ENCODE results near the gene LUC7L2.
A peak's percentile ranks its signal among the peaks of the same experiment; 100 is the strongest.
"Not testable (repeated sequence)": the region's sequence is repeated elsewhere in the genome, so short reads cannot be mapped to it uniquely, and the experiment has no call there.

The LUC7L2 gene, protein sequence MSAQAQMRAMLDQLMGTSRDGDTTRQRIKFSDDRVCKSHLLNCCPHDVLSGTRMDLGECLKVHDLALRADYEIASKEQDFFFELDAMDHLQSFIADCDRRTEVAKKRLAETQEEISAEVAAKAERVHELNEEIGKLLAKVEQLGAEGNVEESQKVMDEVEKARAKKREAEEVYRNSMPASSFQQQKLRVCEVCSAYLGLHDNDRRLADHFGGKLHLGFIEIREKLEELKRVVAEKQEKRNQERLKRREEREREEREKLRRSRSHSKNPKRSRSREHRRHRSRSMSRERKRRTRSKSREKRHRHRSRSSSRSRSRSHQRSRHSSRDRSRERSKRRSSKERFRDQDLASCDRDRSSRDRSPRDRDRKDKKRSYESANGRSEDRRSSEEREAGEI

DNA sequence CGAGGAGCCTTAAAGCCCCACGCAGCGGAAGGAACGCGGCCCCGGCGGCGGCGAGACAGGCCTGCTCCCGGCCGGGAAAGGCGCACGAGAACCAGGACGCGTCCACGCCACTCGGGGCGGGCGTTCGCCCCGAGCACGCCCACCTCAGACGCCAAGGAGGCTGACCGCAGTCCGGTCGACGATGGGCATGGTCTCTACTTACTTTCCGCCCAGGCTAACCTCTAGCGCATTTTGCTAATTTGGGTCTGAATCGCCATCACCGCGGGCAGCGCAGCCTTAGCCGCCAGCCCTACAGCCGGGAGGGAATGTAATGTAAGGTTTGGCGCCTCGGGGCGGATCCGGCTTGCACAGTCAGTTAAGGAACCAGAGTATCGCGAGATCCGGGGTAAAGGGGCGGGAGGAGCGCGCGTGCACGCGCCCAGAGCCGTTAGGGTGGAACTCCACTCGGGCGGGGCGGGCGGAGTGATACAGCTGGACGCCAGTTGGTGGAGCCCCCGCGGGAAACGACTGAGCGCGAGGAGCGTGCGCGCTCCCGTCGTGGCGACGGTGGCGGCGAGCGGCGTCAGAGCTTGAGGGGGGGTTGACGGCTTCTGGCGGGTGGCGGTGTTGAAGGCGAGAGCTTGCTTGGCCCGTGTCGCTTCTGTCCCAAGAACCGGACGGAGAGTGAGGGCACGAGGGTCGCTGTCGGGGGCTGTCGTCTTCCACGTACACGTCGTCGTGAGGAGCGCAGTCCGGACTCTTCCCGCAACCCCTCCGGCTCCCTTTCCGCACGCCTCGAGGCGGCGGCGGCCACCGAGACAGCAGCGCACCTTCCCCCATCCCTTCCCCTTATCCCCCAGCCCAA lies at the start of gene LUC7L2:
TSS of gene LUC7L2 (plus strand) at position 529 of the 844 bp plus-strand sequence. CDS start 368 bp downstream, outside the sequence.
- DNase-seq (ENCODE audit: low spot score), result peak; percentile 99

DNA sequence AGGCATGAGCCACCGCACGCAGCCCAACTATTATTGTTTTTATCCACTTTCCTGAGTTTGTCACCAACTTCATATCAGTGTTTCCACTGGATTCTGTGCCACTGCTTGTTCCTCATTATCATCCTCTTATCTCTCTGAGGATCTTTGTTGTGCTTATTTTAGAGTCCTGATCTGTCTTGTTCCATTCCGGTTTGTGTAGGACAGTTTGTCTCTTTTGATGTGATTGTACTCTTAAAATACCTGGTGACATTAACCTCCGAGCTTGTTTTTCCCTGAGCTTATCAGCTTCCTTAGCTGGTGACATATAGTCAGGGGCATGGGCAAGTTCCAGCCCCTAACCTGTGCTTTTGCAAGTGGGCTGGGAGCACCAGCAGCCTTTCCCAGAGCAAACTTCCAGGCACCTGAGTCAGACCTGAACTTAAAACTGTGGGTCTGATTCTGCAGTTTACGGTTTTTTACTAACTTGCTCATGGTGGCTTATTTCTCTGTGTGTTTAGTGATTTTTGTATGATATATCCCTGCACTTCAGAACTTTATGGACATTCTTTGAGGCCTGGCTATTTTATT lies 41.7 kb upstream of the LUC7L2 start:
- DNase-seq (ENCODE audit: low spot score), result no peak

DNA sequence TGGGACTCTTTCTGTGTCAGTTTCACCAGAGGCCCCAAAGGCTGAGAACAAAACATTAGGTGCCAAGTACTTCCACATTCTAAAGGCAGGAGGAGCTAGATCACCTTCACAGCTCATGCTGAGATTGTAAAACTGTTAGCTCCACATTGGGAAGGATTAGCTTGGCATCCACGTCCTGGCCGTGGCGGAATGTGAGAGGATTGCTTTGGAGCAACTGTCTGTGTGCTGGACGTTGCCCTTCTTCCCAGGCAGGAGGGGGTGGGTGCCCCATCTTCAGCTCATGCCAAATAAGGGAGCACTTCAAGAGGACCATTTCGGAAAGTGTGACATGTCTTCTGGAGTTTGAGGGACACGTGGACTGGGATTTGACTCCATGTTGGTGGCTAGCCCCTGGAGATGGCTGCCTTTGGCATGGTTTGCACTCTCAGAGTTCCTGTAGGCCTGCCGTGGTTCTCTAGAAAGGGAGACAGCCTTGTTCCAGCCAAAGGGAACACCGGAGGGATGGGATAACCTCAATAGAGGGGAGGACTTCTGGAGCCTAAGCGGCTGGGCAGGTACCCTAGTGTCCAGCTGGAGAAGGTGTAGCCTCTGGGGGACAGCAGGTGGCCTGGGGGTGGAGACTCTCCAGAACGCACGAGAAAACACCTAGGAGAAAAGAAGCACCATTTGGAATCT lies 38.5 kb upstream of the LUC7L2 start:
- no peak for DNase-seq (ENCODE audit: low spot score)

DNA sequence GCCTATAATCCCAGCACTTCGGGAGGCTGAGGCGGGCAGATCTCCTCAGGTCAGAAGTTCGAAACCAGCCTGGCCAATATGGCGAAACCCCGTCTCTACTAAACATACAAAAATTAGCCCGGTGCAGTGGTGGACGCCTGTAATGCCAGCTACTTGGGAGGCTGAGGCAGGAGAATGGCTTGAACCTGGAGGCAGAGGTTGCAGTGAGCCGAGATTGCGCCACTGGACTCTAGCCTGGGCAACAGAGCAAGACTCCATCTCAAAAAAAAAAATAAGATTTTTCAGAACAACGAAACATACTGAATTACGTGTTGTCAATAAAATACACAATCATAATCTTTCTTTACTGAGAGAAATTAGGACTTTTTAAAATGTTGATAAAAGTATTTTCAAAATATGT lies 35.0 kb upstream of the LUC7L2 start:
- DNase-seq (ENCODE audit: low spot score), result not testable (repeated sequence)

DNA sequence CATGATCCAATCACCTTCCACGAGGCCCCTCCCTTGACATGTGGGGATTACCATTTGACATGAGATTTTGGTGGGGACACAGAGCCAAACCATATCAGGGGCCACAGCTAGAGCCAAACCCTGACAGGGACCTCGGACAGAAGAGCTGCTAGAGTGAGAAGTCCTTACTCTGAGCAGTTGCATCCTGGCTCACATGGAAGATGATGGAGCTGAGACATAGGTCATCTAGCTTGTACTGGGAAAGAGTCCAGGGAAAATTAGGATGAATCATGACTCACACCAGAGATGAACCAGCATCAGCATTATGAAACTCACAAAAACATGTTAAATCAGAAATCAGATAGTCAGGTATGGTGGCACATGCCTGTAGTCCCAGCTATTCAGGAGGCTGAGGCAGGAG lies 31.3 kb upstream of the LUC7L2 start:
- no peak for DNase-seq (ENCODE audit: low spot score)

DNA sequence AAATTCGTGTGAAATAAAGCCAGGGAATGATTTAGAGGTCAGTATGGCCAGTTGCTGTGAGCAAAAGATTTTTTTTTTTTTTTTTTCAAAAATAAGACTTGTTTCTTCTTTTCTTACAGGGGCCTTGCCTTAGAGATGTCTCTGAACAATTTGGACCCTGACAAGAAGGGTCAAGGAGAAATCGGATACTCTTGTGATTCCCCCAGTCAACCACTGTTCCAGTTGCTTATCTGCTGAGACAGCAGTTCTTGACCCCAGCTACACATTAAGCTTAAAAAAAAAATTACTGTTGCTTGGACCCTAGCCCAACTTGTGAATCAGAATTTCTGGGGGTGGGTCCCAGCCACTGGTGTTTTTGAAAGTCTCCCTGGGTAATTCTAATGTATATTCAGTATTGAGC lies 30.6 kb upstream of the LUC7L2 start:
- DNase-seq (ENCODE audit: low spot score), result no peak

DNA sequence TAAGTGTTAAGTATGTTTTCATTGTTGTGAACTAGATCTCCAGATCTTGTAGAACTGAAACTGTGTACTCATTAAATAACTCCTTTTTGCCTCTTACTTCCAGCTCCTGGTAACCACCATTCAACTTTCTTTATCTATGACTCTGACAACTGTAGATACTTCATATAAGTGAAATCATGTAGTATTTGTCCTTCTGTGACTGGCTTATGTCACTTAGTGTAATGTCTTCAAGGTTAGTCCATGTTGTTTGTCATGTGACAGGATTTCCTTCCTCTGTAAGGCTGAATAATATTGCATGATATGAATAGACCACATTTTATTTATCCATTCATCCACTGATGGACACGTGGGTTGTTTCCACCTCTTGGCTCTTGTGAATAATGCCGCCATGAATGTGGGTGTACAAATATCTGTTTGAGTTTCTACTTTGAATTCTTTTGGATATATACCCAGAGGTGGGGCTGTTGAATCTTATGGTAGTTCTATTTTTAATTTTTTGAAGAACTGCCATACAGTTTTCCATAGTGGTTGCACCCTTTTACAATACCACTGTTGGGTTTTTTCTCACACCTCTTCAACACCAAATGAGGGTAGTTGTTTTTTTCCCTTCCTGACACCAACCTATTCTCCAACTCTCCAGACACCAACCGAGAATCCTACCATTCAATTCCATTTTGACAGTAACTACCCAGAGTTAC lies 29.2 kb upstream of the LUC7L2 start:
- no peak for DNase-seq (ENCODE audit: low spot score)

DNA sequence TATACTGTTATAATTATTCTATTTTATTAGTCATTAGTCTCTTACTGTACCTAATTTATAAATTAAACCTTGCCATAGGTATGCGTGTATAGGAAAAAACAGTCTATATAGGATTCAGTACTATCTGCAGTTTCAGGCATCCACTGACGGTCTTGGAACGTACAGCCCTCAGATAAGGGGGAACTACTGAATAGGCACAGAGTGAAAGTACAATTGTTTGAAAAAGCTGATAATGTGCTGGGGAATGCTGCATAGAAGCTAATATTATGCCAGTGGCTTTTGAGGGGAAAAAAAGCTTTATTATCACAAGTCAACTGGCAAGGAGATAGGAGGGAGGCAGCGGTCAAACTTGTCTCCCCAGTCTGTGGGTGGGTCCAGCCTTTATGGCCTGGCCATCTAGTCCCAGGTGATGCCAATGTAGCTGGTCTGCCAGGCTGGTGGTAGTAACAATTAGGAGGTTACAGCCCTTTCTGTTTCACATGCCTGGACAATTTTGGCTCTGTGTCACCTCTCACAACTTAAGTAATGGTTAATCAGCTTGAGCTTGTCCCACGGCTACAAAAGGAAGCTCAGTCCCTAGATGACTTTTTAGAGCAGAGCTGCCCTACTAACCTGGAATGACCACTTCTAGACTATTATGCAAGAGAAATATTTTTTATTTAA lies 26.9 kb upstream of the LUC7L2 start:
- no peak for DNase-seq (ENCODE audit: low spot score)

DNA sequence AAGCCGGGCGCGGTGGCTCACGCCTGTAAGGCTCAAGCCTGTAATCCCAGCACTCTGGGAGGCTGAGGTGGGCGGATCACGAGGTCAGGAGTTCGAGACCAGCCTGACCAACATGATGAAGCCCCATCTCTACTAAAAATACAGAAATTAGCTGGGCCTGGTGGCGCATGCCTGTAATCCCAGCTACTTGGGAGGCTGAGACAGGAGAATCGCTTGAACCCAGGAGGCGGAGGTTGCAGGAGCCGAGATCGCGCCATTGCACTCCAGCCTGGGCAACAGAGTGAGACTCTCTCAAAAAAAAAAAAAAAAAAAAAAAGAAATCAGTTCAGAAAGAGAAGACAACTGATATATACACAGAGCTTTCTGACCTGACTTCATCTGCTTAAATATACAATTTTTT lies 26.3 kb upstream of the LUC7L2 start:
- DNase-seq (ENCODE audit: low spot score), result not testable (repeated sequence)

DNA sequence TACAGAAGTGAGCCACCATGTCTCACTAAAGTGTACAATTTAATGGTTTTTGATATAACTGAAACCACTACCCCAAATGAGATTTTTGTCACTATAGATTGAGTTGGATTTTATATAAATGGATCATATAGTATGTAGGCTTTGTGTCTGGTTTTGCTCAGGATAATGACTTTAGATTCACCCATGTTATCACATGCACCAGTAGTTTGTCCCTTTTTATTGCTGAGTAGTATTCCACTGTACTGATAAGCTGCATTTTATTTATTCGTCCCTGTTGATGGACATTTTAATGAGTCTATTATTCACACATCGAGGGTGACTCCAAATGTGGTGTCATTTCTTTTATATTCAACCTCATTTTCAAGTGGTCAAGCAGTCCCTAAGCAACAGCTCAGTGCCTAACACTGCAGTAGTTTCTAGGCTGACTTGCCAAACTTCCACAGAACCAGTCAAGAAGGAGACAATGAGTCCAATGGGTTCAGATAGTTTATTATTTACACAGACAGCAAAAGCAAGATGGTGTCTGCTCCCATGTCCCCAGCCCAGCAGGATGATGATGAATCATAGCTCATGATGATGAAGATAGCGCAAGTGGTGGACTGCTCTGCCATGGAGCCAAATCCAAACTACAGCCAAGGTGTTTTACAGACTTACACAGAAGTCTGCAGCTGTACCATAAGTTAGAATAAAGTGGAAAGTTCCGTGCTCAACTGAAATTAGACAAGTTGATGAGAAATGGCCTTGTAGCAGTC lies 25.1 kb upstream of the LUC7L2 start:
- no peak for DNase-seq (ENCODE audit: low spot score)

DNA sequence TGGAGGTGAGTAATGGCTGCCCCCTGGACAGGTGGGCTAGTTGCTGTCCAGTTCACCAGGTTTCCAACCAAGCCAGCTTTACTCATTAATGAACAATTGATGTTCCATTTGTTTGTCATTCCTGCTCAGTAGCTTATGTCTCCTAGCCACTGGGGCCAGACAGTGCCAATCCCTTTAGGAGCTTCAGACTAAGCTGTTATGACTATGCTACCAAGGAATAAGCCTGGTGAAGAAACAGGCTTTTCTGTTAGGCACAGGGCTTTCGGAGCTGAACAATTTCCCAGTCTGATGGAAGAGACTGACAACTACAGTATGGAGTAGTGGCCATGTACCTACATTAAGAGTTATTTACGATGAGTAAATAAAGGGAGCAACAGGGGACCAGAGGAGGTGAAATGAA lies 20.7 kb upstream of the LUC7L2 start:
- DNase-seq (ENCODE audit: low spot score), result no peak

DNA sequence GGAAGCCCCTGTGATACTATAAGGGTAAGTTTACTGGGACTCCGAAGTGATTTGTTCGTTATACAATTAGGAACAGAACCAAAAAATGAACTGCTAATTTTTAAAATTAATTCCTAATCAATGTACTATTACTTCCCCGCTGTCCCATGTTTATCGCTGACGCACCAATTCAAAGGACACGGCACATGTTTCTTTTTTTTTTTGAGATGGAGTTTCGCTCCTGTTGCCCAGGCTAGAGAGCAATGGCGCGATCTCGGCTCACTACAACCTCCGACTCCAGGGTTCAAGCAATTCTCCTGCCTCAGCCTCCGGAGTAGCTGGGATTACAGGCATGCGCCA lies 20.0 kb upstream of the LUC7L2 start:
- DNase-seq (ENCODE audit: low spot score), result no peak

DNA sequence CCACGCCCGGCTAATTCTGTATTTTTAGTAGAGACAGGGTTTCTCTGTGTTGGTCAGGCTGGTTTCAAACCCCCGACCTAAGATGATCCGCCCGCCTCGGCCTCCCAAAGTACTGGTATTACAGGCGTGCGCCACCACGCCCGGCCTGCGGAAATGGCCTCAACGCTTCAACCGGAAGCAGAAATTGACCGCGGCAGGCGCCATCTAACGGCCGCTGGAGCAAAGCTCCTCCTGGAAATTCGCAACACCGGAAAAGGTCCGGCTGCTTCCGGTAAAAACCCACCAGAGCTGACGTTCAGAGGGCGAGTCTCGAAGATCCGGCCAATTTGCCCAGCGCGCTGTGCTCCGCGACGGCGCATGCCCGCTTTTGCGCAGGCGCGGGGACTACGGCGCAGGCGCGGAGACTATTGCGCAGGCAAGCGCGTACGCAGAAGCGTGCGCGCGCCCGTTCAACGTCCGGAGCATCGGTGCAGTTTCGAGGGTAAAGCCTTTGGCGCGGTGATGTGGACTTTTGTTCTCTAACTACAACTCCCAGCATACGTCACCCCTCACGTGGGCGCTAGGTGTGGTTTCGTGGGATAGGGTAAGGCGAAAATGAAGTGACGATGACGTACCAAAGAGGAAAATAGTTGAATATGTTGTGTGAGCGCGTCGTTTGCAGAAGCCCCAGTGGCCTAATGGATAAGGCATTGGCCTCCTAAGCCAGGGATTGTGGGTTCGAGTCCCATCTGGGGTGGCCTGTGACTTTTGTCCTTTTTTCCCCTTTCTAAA lies 19.5 kb upstream of the LUC7L2 start:
- DNase-seq (ENCODE audit: low spot score), result peak; percentile 99

DNA sequence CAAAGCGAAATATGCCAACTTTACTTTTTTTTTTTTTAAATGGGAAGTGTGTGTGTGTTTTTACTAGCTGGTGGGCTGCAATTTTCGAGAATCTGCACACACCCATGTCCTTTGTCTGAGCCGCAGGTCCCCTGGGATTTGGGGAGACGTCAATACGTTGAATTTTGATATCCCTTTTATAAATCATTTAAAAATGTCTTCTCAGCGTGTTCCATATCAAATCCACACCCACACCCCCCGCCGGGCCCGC lies 19.0 kb upstream of the LUC7L2 start:
- DNase-seq (ENCODE audit: low spot score), result no peak

DNA sequence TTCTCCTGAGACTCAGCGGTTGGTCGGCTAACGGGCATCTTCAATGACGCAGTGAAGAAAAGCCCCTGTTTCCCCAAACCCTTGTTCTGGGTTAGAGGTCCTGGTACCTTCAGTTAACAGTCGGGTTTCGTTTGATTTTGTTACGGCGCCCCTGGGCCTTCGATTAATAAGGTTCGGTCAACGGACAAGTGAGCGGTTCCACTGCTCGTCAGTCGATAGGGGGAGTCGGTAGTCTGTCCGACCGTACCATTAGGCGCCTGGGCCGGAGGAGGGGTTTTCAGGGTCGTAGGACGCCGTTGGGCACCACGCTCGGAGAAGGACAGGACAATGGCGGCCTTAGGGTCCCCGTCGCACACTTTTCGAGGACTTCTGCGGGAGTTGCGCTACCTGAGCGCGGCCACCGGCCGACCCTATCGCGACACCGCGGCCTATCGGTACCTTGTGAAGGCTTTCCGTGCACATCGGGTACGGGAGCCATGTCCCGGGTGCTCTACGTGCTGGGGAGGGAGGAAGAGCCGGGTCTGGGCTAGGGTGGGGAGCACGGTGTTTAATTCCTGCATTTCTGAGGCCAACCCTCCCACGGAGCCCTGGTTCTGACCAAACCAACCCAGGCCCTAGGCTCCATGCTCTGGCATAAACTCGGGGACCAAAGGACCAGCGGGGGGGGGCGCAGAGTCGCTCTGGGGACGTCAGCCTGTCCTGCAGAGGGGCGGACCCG lies 18.5 kb upstream of the LUC7L2 start, which contains the start of gene FMC1:
TSS of gene FMC1 (plus strand) at position 280 of the 718 bp plus-strand sequence. CDS start at position 328, 48 bp downstream.
- peak; percentile 86 for DNase-seq (ENCODE audit: low spot score)

DNA sequence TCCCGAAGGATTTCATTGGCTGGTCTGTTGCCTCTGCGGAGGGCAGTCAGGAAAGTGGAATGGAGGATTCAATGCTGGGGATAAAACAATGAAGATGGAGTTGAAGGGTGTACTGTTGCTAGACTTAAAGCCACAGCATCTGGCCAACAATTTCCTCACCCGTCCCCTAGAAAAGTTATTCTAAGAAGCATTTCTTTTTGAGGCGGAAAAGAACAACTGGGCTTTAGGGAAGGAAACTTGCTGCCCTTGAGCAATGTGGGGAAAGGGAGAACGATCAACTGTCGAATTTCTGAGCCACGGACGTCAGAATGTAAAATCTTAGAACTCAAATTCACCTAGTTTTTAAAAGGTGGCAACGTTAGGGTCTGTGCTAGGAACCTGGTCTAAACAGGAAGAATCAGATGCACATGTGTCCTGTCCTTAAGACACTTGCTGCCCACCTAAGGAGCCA lies 17.9 kb upstream of the LUC7L2 start:
- DNase-seq (ENCODE audit: low spot score), result no peak

DNA sequence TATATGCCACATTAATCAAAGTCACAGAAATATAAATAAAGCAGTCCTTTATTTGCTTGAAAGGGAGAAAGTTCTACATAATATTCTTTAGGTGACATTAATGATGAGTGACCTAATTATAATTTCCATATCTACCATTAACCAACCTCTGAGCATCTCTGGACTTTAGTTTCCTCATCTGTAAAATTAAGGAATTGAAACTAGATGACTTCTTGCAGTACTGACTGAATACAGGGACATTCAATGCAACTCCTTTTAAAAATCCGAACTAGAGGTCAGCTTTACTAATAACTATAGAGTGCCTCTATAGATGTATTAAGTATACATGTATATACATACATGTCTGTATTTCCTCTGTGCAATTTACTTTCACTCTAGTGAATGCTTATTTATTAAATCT lies 14.7 kb upstream of the LUC7L2 start:
- no peak for DNase-seq (ENCODE audit: low spot score)

DNA sequence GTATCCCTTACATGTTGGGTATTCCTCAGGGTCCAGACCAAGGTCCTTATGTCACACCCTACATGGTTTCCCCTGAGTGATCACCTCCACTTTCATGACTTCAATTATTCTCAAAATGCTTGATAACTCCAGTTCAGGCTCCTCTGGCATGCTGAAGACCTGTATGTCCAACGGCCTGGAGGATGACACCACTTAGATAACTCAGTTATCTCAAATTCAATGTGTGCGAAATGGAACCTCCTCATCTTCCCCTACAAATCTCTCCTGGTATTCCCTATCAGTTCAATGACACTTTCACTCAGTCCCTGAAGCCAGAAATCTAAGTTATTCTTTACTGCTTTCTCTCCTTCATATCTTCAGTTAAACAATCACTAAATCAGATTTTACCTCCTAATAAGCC lies 8.7 kb upstream of the LUC7L2 start:
- no peak for DNase-seq (ENCODE audit: low spot score)

DNA sequence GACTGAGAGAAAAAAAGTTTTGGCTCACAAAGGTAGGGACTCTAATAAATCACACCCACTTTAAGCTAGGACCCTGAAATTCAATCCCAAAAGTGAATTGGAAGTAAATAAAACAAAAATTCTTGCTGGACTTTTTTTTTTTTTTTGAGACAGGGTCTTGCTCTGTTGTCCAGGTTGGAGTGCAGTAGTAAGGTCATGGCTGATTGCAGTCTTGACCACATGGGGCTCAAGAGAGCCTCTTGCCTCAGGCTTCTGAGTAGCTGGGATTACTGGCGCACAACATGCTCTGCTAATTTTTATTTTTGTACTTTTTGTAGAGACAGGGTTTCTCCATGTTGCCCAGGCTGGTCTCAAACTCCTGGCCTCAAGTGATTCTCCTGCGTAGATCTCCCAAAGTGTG lies 5.0 kb upstream of the LUC7L2 start:
- no peak for DNase-seq (ENCODE audit: low spot score)
